HG03045 (cell line): ENCODE results near the gene DACT3.
"Not testable (repeated sequence)": the region's sequence is repeated elsewhere in the genome, so short reads cannot be mapped to it uniquely, and the experiment has no call there.

Experiments
- ATAC-seq: cut with Tn5 transposase; IDR thresholded peaks from one replicate; pipeline ENCODE4 v1.9.1; 2021; ENCODE audit warnings: mild to moderate bottlenecking, moderate library complexity; ENCODE audit not compliant: unreplicated experiment

DACT3 gene

GRCh38 chr19:46634656-46635218, 26.2 kb downstream of the DACT3 start:
- ATAC-seq, result no peak

GRCh38 chr19:46634045-46634655, 26.8 kb downstream of the DACT3 start:
- no peak for ATAC-seq

DNA sequence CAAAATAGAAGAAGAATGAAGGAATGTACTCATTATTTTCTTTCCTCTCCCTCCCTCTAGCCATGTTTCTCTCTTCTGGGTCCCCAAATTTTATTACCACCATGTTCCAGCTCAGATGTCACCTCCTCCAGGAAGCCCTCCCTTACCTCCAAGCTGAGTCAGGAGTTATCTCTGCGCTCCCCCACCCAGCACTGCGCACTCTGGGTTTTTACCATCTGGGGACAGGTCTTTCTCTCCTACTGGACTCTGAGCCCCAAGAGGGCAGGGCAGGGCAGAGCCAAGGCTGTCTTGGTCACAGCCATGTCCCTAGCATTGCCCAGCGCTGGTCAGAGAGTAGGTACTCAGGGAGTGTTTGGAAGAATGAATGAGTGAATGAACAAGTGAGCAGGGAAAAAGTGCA, 27.9 kb downstream of the DACT3 start:
- no peak for ATAC-seq

GRCh38 chr19:46631481-46631880, 29.5 kb downstream of the DACT3 start:
- ATAC-seq, result no peak

DNA sequence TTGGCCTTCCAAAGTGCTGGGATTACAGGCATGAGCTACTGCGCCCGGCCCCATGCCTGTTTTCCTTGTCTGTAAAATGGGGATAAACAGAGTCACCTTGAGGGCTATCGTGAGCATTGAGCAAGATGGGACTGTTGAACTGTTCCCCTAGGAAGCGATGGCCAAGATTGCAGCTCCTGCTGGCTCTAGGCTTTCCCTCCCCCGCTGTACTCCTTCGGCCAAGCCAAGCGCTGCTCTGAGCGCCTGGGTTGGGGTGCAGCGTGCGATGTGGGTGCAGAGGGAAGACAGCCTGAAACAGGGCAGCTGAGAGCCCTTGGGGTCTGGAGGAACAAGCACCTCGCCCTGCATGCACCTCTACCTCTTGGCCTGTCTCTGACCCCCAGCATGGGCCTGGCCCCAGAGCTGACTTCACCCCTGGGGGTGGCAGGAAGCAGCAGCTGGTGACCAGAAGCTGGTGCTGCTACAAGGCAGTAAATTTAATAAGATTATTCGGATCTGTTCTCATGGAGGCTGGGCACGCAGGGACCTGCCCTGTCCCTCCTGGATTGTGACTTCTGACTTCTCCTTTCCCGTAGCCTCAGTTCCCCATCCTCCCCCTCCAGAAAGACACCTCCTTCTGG, 30.3 kb downstream of the DACT3 start:
- no peak for ATAC-seq

DNA sequence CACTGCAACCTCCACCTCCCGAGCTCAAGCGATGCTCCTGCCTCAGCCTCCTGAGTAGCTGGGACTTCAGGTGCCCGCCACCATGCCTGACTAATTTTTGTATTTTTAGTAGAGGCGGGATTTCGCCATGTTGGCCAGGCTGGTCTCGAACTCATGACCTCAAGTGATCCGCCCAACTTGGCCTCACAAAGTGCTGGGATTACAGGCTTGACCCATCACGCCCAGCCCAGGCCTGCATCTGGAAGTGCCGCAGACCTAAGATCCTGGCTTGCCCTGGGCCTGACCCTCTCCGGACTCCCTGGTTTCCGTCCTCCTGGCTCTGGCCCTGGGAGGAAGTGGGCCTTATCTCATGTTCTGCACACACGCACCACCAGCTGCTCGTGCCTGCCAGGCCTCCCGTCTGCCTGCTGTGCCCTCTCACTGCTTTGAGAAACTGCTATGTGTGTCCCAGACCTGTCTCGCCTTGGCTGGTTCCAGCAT, 31.4 kb downstream of the DACT3 start:
- ATAC-seq, result no peak

DNA sequence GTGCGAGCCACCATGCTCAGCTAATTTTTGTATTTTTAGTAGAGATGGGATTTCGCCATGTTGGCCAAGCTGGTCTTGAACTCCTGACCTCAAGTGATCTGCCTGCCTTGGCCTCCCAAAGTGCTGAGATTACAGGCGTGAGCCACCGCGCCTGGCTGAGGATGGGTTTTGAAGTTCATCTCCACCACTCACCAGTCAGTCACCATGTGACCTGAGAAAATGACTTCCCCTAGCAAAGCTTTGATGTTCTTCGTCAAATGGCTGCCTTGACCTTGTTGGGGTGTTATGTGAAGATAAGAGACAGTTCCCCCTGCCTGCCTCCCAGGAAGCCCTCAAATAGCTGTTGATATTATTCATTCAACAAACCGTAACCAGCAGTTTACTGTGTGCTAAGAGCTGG, 32.0 kb downstream of the DACT3 start:
- ATAC-seq, result not testable (repeated sequence)

GRCh38 chr19:46626446-46626845, 34.5 kb downstream of the DACT3 start:
- ATAC-seq, result no peak

GRCh38 chr19:46625731-46626130, 35.3 kb downstream of the DACT3 start:
- ATAC-seq, result no peak

- no peak for ATAC-seq
Observed at GRCh38 chr19:46624958-46625661, 35.9 kb downstream of the DACT3 start, which contains the start of gene PTGIR. TSS of gene PTGIR (minus strand) at chr19:46625089. CDS start at chr19:46624225, 864 bp downstream.

GRCh38 chr19:46623915-46624502, 37.0 kb downstream of the DACT3 start:
- ATAC-seq, result no peak

DNA sequence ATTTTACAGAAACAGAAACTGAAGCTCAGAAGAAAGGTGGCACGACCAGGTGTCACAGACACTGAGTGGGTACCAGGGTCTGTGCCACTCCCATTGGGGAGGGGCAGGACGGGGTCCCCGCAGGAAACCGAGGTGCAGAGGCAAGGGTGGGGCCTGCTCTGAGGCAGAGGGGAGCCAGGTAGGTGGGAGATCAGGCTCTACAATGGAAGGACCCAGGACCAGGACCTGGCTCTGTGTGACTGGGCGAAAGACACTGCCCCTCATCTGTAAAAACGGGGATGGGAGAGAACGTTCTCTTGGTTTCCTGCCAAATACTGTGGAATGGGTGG, 38.9 kb downstream of the DACT3 start:
- ATAC-seq, result no peak

- no peak for ATAC-seq
Observed at GRCh38 chr19:46621191-46622117, 39.5 kb downstream of the DACT3 start.

DNA sequence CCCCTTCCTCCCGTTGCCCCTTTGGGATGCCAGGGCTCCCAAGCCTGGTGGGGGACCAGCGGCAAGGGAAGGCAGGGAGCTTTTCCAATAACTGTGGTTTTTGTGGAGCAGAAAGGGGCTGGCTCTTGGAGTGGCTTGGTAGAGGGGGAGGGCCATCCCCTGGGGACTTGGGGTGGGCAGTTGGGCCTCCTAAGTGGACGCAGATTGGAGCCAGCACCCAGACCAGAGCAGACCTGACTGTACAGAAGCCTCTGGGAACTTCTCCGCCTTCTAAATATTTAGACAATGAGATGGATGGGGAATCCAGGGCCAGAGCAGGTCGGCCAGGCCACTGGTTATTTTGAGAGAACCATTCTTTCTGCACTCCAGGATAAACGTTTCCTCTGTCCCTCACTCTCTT, 40.3 kb downstream of the DACT3 start:
- no peak for ATAC-seq

- ATAC-seq, result no peak
Observed at GRCh38 chr19:46620267-46620666, 40.7 kb downstream of the DACT3 start.

GRCh38 chr19:46618670-46619231, 42.2 kb downstream of the DACT3 start:
- ATAC-seq, result no peak

- no peak for ATAC-seq
Observed at GRCh38 chr19:46617601-46618000, 43.4 kb downstream of the DACT3 start.

GRCh38 chr19:46616631-46617322, 44.2 kb downstream of the DACT3 start:
- ATAC-seq, result no peak

GRCh38 chr19:46615966-46616365, 45.0 kb downstream of the DACT3 start:
- ATAC-seq, result no peak
